Trophoblast cell (in vitro differentiated cells and primary cell): ENCODE data around the gene REC8.

Experiments
- DNase-seq, 2 donors: peaks; one replicate each; pipeline ENCODE4 v3.0.0-alpha.2; 2016
- H2AFZ ChIP-seq: 2 replicates; pipeline ENCODE4 v1.6.1; 2013; ENCODE audit warnings: low read length, moderate library complexity, mild to moderate bottlenecking; ENCODE audit not compliant: insufficient read depth, poor library complexity
- H2AK5ac ChIP-seq: 2 replicates; pipeline ENCODE4 v1.6.1; 2013; ENCODE audit warnings: mild to moderate bottlenecking, low read length
- H2BK120ac ChIP-seq: 2 replicates; pipeline ENCODE4 v1.6.1; 2013; ENCODE audit warnings: low read length, mild to moderate bottlenecking, moderate library complexity; ENCODE audit not compliant: insufficient read depth, poor library complexity
- H2BK12ac ChIP-seq: 2 replicates; pipeline ENCODE4 v1.6.1; 2013; ENCODE audit warnings: mild to moderate bottlenecking, low read length, moderate library complexity
- H2BK5ac ChIP-seq: 2 replicates; pipeline ENCODE4 v1.6.1; 2013; ENCODE audit warnings: low read length, low read depth, moderate library complexity, mild to moderate bottlenecking; ENCODE audit not compliant: poor library complexity
- H3K14ac ChIP-seq: 2 replicates; pipeline ENCODE4 v1.6.1; 2013; ENCODE audit warnings: mild to moderate bottlenecking, low read length
- H3K18ac ChIP-seq: 2 replicates; pipeline ENCODE4 v1.6.1; 2013; ENCODE audit warnings: mild to moderate bottlenecking, low read length
- H3K23ac ChIP-seq: 2 replicates; pipeline ENCODE4 v1.6.1; 2013; ENCODE audit warnings: low read length
- H3K27ac ChIP-seq: 2 replicates; pipeline ENCODE4 v1.5.1; 2013; ENCODE audit warnings: low read depth, mild to moderate bottlenecking, inconsistent platforms, low read length, moderate library complexity
- H3K27me3 ChIP-seq: 2 replicates; pipeline ENCODE4 v1.6.1; 2013; ENCODE audit warnings: inconsistent platforms, mild to moderate bottlenecking, low read length, moderate library complexity; ENCODE audit not compliant: insufficient read depth
- H3K36me3 ChIP-seq, 2 experiments: 1 replicate in 1 of 2; 2 replicates in 1 of 2; pipeline ENCODE4 v1.6.1; 2013; ENCODE audit warnings: low read length in 2 of 2, mild to moderate bottlenecking in 2 of 2, moderate library complexity in 1 of 2; ENCODE audit not compliant: insufficient read depth in 2 of 2, control insufficient read depth in 1 of 2
- H3K4ac ChIP-seq: 2 replicates; pipeline ENCODE4 v1.6.1; 2013; ENCODE audit warnings: low read depth, mild to moderate bottlenecking, low read length, moderate library complexity
- H3K4me1 ChIP-seq, 2 experiments: 1 replicate in 1 of 2; 2 replicates in 1 of 2; pipeline ENCODE4 v1.6.1; 2013; ENCODE audit warnings: low read length in 2 of 2, mild to moderate bottlenecking in 2 of 2, moderate library complexity in 1 of 2; ENCODE audit not compliant: insufficient read depth in 2 of 2, control insufficient read depth in 1 of 2
- H3K4me2 ChIP-seq: 2 replicates; pipeline ENCODE4 v1.6.1; 2013; ENCODE audit warnings: inconsistent platforms, mild to moderate bottlenecking, low read length, moderate library complexity
- H3K4me3 ChIP-seq: 2 replicates; pipeline ENCODE4 v1.5.1; 2013; ENCODE audit warnings: mild to moderate bottlenecking, low read depth, low read length, inconsistent platforms
- H3K79me1 ChIP-seq: one replicate; pipeline ENCODE4 v1.6.1; 2013; ENCODE audit warnings: low read length
- H3K79me2 ChIP-seq: 2 replicates; pipeline ENCODE4 v1.6.1; 2013; ENCODE audit warnings: low read length, mild to moderate bottlenecking; ENCODE audit not compliant: control insufficient read depth, insufficient read depth, poor library complexity
- H3K9ac ChIP-seq: 2 replicates; pipeline ENCODE4 v1.6.1; 2013; ENCODE audit warnings: mild to moderate bottlenecking, low read length
- H3K9me3 ChIP-seq: 2 replicates; pipeline ENCODE4 v1.6.1; 2013; ENCODE audit warnings: low read depth, mild to moderate bottlenecking, control low read depth, inconsistent platforms, low read length; ENCODE audit not compliant: insufficient read depth
- H4K12ac ChIP-seq: 2 replicates; pipeline ENCODE4 v1.6.1; 2013; ENCODE audit warnings: low read depth, mild to moderate bottlenecking, low read length, moderate library complexity
- H4K8ac ChIP-seq: 2 replicates; pipeline ENCODE4 v1.6.1; 2013; ENCODE audit warnings: low read depth, mild to moderate bottlenecking, low read length, moderate library complexity
- H4K91ac ChIP-seq: one replicate; pipeline ENCODE4 v1.6.1; 2013; ENCODE audit warnings: low read depth, mild to moderate bottlenecking, low read length, moderate library complexity
- WGBS: extraction: QIAGEN DNeasy Blood & Tissue Kit; methylation state at CpG from one replicate; pipeline ENCODE4 v1.1.7; 2013; ENCODE audit warnings: missing lambda C conversion rate; ENCODE audit not compliant: insufficient read length, insufficient coverage; ENCODE audit errors: extremely low coverage; 5-methylcytosine and 5-hydroxymethylcytosine counted together

REC8 gene

GRCh38 chr14:24147761-24148428 lies 24.0 kb upstream of the REC8 start:
- Histone ChIP-seq H2AFZ (peak overlapping the region; percentile 70), H2BK120ac (no peak overlapping the region), H3K27me3 (no peaks in the 10 kb centered on the region), H2AK5ac (peak overlapping the region; percentile 14), H3K79me2 (peaks cover 14% of the 10 kb centered on the region), H3K27ac (no peak overlapping the region), H3K14ac (peak overlapping the region; percentile 75), H3K4ac (peak overlapping the region; percentile 93), H3K4me1 (peaks cover 10 to 16% of the 10 kb centered on the region in 2 experiments), H3K36me3 (peaks cover 30 to 38% of the 10 kb centered on the region in 2 experiments), H4K12ac (peak overlapping the region; percentile 45), H3K79me1 (peaks cover 13% of the 10 kb centered on the region), H4K8ac (peak overlapping the region; percentile 32), H4K91ac (peak overlapping the region; percentile 67), H3K9me3 (peaks cover 3% of the 10 kb centered on the region), H2BK5ac (peak overlapping the region; percentile 20), H2BK12ac (no peak overlapping the region), H3K4me2 (peak overlapping the region; percentile 98), H3K9ac (peak overlapping the region; percentile 97), H3K23ac (no peak overlapping the region), H3K18ac (peak overlapping the region; percentile 21), H3K4me3 (peak overlapping the region; percentile 90)
- WGBS = no CpG with 5 or more reads among the region's 29 CpGs
- no peak for DNase-seq

- H2BK12ac ChIP-seq = no peak overlapping the region
- no peak overlapping the region for H2AK5ac ChIP-seq
- H2BK5ac ChIP-seq = no peak overlapping the region
- DNase-seq = no peak
- H2BK120ac ChIP-seq = no peak overlapping the region
- no peak overlapping the region for H3K4ac ChIP-seq
- H3K14ac ChIP-seq = no peak overlapping the region
- peaks cover 10 to 16% of the 10 kb centered on the region in 2 experiments for H3K4me1 ChIP-seq
- peaks cover 14% of the 10 kb centered on the region for H3K79me2 ChIP-seq
- H3K27me3 ChIP-seq = no peaks in the 10 kb centered on the region
- no peak overlapping the region for H3K4me2 ChIP-seq
- no peak overlapping the region for H4K8ac ChIP-seq
- H2AFZ ChIP-seq = no peak overlapping the region
- H3K79me1 ChIP-seq = peaks cover 13% of the 10 kb centered on the region
- no peak overlapping the region for H3K4me3 ChIP-seq
- no peak overlapping the region for H3K23ac ChIP-seq
- H4K12ac ChIP-seq = no peak overlapping the region
- H4K91ac ChIP-seq = no peak overlapping the region
- no peak overlapping the region for H3K9ac ChIP-seq
- WGBS = no CpG with 5 or more reads among the region's 3 CpGs
- peaks cover 28 to 36% of the 10 kb centered on the region in 2 experiments for H3K36me3 ChIP-seq
- H3K9me3 ChIP-seq = peaks cover 3% of the 10 kb centered on the region
- no peak overlapping the region for H3K18ac ChIP-seq
- no peak overlapping the region for H3K27ac ChIP-seq
Measured at GRCh38 chr14:24149302-24149969, 22.4 kb upstream of the REC8 start.

- H3K27me3 ChIP-seq = no peaks in the 10 kb centered on the region
- H2BK120ac ChIP-seq = no peak overlapping the region
- no peak overlapping the region for H3K27ac ChIP-seq
- H3K9ac ChIP-seq = no peak overlapping the region
- no peak overlapping the region for H3K4me3 ChIP-seq
- H3K18ac ChIP-seq = no peak overlapping the region
- H3K79me2 ChIP-seq = peaks cover 14% of the 10 kb centered on the region
- peak overlapping the region; percentile 12 for H3K4ac ChIP-seq
- no peak overlapping the region for H2AFZ ChIP-seq
- H3K4me1 ChIP-seq = peaks cover 10 to 16% of the 10 kb centered on the region in 2 experiments
- peaks cover 3% of the 10 kb centered on the region for H3K9me3 ChIP-seq
- H2BK12ac ChIP-seq = no peak overlapping the region
- H2BK5ac ChIP-seq = no peak overlapping the region
- no peak overlapping the region for H4K8ac ChIP-seq
- H3K23ac ChIP-seq = no peak overlapping the region
- no peak overlapping the region for H4K12ac ChIP-seq
- H3K4me2 ChIP-seq = no peak overlapping the region
- no peak for DNase-seq
- WGBS = no CpG with 5 or more reads among the region's 9 CpGs
- no peak overlapping the region for H2AK5ac ChIP-seq
- no peak overlapping the region for H3K14ac ChIP-seq
- no peak overlapping the region for H4K91ac ChIP-seq
- peaks cover 13% of the 10 kb centered on the region for H3K79me1 ChIP-seq
- peaks cover 32 to 41% of the 10 kb centered on the region in 2 experiments for H3K36me3 ChIP-seq
Measured at GRCh38 chr14:24150061-24150460, 21.8 kb upstream of the REC8 start.

GRCh38 chr14:24150567-24150966 lies 21.3 kb upstream of the REC8 start:
- no CpG with 5 or more reads among the region's 9 CpGs for WGBS

More at GRCh38 chr14:24150567-24150966, 21.3 kb upstream of the REC8 start:
- peaks cover 3% of the 10 kb centered on the region for H3K9me3 ChIP-seq
- H4K91ac ChIP-seq = no peak overlapping the region
- DNase-seq = no peak
- H3K4me3 ChIP-seq = no peak overlapping the region
- no peak overlapping the region for H2BK12ac ChIP-seq
- no peak overlapping the region for H3K27ac ChIP-seq
- peaks cover 14% of the 10 kb centered on the region for H3K79me2 ChIP-seq
- no peak overlapping the region for H3K18ac ChIP-seq
- H4K8ac ChIP-seq = no peak overlapping the region
- no peaks in the 10 kb centered on the region for H3K27me3 ChIP-seq
- H2BK120ac ChIP-seq = no peak overlapping the region
- no peak overlapping the region for H3K14ac ChIP-seq
- no peak overlapping the region for H2AK5ac ChIP-seq
- peaks cover 37 to 46% of the 10 kb centered on the region in 2 experiments for H3K36me3 ChIP-seq
- H2BK5ac ChIP-seq = no peak overlapping the region
- H3K4me1 ChIP-seq = peaks cover 10 to 13% of the 10 kb centered on the region in 2 experiments
- H3K9ac ChIP-seq = no peak overlapping the region
- peaks cover 13% of the 10 kb centered on the region for H3K79me1 ChIP-seq
- no peak overlapping the region for H3K4ac ChIP-seq
- no peak overlapping the region for H3K4me2 ChIP-seq
- H2AFZ ChIP-seq = no peak overlapping the region
- H3K23ac ChIP-seq = no peak overlapping the region
- no peak overlapping the region for H4K12ac ChIP-seq
